NCI-H748 treated with DMSO at 0.1 percent for 48 hours (cell line): ENCODE measurements around the gene TMEM225B.
"Not testable (repeated sequence)": the region's sequence is repeated elsewhere in the genome, so short reads cannot be mapped to it uniquely, and the experiment has no call there.

Source experiments
- DNase-seq: peaks from one replicate; lab custom pipeline; 2025; lab: John Stamatoyannopoulos, UW

The TMEM225B gene

GRCh38 chr7:99579956-99580777 lies 17.9 kb upstream of the TMEM225B start:
- DNase-seq: peak; percentile 46

- not testable (repeated sequence) for DNase-seq
These were observed 17.2 kb upstream of the TMEM225B start for GRCh38 chr7:99580778-99581332.

GRCh38 chr7:99588868-99589267 lies 9.2 kb upstream of the TMEM225B start:
- no peak for DNase-seq

- DNase-seq: no peak
These were observed 2.9 kb upstream of the TMEM225B start for GRCh38 chr7:99594948-99595745.

GRCh38 chr7:99596408-99596955 lies 1.6 kb upstream of the TMEM225B start:
- DNase-seq: no peak

GRCh38 chr7:99599836-99600235 lies 1.8 kb downstream of the TMEM225B start:
- no peak for DNase-seq

GRCh38 chr7:99601656-99602310 lies 3.7 kb downstream of the TMEM225B start:
- DNase-seq: no peak

- no peak for DNase-seq
These were observed 7.5 kb downstream of the TMEM225B start for GRCh38 chr7:99605527-99605926.

GRCh38 chr7:99606531-99606930 lies 8.5 kb downstream of the TMEM225B start:
- no peak for DNase-seq

GRCh38 chr7:99607548-99607947 lies 9.5 kb downstream of the TMEM225B start:
- DNase-seq: no peak

GRCh38 chr7:99614495-99614894 lies 16.4 kb downstream of the TMEM225B start:
- DNase-seq: no peak

- DNase-seq: no peak
These were observed 17.9 kb downstream of the TMEM225B start for GRCh38 chr7:99615989-99616358.

GRCh38 chr7:99616359-99617191 lies 18.5 kb downstream of the TMEM225B start, which contains the start of gene ZSCAN25:
ZSCAN25 (plus strand) TSS chr7:99616946; CDS start chr7:99619607, 2,661 bp downstream.
- DNase-seq: peak; percentile 82

- no peak for DNase-seq
These were observed 19.2 kb downstream of the TMEM225B start for GRCh38 chr7:99617192-99617781.

- DNase-seq: no peak
These were observed 20.7 kb downstream of the TMEM225B start for GRCh38 chr7:99618726-99619125.

GRCh38 chr7:99619571-99620130 lies 21.6 kb downstream of the TMEM225B start:
- no peak for DNase-seq

- no peak for DNase-seq
These were observed 23.2 kb downstream of the TMEM225B start for GRCh38 chr7:99621271-99621670.

- no peak for DNase-seq
These were observed 24.5 kb downstream of the TMEM225B start for GRCh38 chr7:99622596-99622995.

- DNase-seq: no peak
These were observed 25.1 kb downstream of the TMEM225B start for GRCh38 chr7:99623091-99623693.
